ENCODE data around the gene ATOSA.

ATOSA gene, protein sequence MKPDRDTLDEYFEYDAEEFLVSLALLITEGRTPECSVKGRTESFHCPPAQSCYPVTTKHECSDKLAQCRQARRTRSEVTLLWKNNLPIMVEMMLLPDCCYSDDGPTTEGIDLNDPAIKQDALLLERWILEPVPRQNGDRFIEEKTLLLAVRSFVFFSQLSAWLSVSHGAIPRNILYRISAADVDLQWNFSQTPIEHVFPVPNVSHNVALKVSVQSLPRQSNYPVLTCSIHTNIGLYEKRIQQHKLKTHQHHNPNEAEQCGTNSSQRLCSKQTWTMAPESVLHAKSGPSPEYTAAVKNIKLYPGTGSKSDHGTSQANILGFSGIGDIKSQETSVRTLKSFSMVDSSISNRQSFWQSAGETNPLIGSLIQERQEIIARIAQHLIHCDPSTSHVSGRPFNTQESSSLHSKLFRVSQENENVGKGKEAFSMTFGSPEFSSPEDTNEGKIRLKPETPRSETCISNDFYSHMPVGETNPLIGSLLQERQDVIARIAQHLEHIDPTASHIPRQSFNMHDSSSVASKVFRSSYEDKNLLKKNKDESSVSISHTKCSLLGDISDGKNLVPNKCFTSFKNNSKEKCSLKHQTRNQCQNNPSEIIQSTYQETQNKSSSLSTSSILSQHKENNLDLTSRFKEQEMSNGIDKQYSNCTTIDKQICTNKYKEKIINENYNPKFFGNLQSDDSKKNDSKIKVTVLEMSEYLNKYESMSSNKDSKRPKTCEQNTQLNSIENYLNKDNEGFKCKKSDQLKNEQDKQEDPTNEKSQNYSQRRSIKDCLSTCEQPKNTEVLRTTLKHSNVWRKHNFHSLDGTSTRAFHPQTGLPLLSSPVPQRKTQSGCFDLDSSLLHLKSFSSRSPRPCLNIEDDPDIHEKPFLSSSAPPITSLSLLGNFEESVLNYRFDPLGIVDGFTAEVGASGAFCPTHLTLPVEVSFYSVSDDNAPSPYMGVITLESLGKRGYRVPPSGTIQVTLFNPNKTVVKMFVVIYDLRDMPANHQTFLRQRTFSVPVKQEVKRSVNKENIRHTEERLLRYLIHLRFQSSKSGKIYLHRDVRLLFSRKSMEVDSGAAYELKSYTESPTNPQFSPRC

DNA sequence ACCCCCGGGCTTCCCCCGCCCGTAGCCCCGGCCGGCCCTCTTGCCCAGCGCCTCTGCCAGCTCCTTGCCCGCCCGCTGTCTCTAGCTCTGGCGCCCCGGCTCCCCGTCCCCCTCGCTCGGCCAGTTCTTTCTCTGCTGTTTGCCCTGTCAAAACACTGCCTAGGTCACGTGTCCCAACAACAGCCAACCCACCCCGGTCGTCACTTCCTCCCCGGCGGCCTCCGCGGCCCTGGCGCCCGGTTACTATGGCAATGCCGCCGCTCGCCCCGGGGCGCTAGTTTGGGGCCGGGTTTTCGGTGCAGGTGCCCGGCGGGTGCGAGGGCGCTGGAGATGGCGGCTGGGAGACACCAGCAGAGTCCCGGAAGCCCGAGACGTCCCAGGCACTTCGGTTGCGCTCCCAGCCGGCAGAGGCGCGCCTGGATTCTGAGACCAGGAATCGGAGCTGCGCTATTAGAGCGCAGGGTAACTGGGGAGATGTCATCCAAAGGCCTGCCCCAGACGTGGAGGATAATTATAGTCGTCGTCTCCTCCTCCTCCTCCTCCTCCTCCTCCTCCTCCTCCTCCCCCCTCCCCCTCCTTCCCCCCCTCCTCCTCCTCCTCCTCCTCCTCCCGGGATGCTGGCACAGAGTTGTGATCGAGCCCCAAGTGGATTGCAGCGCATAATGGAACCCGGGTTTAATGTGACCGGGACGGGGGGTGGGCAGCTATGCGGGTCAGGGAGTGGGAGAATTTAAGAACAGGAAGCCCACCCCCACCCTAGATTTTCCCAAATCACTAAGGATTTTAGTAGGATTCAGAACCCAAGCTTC, at the start of gene ATOSA:
Gene ATOSA, minus strand, starts transcription at position 157 of the 809 bp plus-strand sequence. CDS start 1,367 bp downstream, outside the sequence.
- DNase-seq (ENCODE audit: low spot score), result peak; percentile 96

DNA sequence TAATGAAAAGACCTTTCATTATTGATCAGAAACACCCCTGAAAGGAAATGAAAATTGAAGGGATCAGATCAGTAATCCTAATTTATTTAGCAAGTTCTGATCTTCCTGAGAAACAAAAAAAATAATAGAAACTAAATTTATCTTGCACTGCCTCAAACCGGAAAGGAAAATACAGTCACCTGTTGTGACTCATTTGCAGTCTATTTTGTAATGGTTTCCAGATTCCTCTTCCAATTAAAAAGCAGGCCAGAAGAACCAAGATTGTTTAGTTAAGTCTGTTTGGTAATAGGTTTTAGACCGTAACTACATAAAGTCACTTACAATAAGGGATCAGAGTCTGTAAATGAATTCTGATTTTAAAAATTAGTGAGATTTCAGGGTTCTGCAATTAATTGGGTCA, 49.7 kb upstream of the ATOSA start:
- no peak for DNase-seq (ENCODE audit: low spot score)

DNA sequence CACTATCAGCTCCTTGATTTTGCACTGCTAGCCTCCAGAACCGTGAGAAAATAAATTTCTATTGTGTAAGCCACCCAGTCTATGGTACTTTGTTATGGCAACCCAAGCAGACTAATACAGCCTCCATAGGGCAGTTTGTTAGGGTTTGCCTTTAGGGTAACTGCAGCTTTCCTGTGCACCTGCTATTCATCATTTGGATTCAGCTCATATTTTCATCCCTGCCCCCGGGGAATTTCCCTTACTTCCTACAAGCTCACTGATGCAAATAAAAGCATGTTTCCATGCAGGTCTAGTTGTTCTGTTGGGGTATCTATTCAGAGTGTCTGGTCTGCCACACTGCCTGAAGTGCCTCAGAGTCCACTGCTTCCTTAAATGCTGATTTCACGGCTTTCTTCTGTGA, 48.6 kb upstream of the ATOSA start:
- DNase-seq (ENCODE audit: low spot score), result peak; percentile 37

DNA sequence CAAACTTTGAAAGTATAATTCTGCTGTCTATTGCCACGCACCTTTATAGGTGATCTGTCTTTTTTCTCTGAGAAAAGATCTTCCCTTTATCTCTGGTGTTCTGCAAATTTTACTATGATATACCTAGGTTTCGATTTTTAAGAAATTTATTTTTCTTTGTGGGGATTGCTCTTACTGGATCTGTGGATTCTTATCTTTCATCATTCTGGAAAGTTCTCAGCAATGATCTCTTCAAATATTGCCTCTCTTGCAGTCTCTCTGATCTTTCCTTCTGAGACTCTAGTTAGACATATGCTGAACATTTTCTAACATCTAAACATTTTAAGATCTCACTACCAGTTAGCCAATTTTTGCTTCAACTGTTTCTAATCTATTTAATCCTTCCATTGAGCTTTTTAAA, 47.0 kb upstream of the ATOSA start:
- no peak for DNase-seq (ENCODE audit: low spot score)

DNA sequence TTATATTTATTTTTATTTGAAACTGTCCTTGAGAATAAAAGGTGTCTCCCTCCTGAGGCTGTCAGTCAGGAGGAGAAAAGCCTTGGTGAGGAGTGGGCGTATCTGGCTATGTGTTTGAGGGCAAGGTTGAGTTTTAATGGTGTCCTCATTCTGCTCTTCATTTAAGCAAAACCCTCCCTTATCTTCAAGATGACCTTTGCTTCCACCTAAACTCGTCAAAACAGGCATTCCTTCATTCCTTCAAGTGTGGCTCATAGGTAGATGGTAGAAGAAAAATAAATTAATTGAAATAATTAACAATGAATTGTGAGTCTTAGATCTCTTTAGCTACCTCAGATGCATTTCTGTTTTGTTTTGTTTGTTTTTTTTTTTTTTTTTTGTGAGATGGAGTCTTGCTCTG, 39.4 kb upstream of the ATOSA start:
- DNase-seq (ENCODE audit: low spot score), result no peak

DNA sequence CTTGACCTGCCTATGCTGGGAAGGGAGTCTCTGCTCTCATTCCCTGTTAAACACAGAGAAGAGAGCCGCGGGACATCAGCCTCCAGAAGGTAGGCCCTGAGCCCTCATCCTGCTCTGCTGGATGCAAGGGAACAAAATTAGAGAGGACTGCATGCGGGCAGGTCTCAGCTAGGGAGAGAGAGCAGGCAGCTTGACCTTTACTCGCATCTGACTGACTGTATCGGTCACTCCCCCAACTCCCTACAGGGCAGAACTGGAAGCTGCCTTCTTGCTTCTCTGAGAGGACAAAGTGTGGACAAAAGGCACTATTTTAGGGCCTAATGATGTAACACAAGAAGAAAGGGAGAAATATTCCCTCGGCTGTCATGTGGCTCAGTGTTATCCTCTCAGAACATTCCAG, 38.7 kb upstream of the ATOSA start:
- no peak for DNase-seq (ENCODE audit: low spot score)

DNA sequence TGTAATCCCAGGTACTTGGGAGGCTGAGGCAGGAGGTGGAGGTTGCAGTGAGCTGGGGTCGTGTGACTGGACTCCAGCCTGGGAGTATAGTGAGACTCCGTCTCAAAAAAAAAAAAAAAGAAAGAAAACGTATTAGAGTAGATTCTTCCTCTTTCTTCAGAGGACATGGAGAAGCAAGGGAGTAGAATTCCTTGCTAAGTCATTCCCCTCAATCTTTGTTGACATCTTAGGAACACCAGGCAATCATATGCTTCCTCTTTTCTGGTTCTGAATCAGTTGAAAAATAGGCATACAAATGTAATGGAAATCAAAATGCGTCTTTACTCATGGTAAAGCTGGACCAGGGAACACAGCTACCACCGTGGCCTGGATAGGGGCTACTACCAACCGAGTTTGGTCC, 38.3 kb upstream of the ATOSA start:
- no peak for DNase-seq (ENCODE audit: low spot score)

DNA sequence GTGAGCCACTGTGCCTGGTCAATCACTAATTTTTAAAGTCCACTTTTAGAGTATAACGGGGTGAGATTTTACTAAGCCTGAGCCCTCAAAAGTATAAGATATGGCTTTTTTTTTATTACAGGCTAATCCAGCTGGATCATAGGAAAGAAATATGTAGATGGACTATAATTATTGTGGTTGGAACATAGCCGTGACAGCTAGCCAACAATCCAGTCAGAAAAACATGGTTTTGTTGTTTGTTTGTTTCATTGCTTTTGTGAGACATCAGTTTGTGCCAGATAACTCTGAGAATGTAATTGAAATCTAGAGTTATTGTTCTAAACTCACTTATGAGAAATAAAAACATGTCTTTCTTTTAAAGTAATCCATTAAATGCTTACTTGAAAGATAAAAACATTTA, 37.3 kb upstream of the ATOSA start:
- DNase-seq (ENCODE audit: low spot score), result no peak

DNA sequence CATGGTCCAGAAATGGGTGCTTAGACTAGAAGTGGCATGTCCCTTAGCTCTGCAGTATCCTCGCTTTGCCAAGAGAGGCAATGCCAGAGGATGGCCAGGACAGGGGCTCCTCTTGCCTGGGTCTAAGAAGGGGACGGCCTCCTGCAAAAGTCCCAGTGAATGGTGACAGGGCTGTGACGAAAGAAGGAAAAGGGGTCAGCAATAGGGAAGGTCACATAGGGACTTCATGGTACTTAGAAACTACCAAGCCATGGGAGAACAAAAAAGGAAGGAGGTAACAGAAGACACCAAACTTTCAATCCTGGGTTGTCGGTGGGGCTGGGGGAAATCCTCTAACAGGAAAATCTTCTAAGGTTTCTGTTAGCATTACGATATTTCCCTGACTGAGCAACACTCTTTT, 36.2 kb upstream of the ATOSA start:
- DNase-seq (ENCODE audit: low spot score), result no peak

DNA sequence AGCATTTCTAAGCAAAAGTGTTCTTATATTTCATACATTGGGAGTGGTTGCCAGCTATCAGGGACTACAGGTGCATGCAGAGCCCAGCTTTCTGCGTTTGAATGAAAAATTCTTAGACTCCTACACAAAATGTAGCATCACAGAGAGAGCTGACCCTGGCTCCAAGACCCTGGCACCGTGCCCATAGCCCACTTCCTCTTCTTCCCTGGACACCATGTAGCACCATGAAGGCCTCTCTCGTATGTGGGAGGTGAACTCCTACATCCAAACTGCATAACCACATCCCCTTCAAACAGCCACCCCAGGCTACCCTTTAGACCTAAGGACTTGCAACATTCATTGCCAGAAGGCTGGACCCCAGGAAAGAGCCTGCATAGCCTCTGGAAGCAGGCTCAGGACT, 35.8 kb upstream of the ATOSA start:
- no peak for DNase-seq (ENCODE audit: low spot score)

DNA sequence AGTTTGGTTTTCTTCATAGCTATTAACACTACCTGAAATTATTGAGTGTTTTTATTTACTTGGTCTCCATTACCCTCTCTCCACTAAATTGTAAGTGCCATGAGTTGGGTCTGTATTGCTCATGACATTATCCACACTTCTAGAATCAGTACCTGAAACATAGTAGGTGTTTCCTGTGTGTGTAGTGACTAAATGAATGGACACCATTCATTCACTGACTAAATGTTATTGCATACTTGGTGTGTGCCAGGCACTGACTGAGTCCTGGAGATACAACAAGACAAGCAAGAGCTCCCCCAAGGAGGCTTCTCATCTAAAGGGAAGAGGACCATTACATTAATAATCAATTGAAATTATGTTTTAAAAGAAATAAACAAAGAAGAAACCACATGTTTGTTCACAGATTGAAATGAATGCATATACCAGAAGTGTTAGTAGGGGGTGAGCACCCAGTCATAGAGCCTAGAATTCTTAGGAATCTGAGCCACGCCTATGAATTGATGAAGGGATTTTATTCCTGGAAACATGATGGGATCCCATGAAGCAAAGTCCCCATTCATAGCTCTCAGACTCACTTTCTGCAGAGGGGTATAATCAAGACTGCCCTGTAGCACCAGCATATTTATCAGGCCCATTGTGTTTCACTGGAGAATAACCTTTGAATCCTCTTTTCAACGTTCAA, 31.7 kb upstream of the ATOSA start:
- DNase-seq (ENCODE audit: low spot score), result no peak

DNA sequence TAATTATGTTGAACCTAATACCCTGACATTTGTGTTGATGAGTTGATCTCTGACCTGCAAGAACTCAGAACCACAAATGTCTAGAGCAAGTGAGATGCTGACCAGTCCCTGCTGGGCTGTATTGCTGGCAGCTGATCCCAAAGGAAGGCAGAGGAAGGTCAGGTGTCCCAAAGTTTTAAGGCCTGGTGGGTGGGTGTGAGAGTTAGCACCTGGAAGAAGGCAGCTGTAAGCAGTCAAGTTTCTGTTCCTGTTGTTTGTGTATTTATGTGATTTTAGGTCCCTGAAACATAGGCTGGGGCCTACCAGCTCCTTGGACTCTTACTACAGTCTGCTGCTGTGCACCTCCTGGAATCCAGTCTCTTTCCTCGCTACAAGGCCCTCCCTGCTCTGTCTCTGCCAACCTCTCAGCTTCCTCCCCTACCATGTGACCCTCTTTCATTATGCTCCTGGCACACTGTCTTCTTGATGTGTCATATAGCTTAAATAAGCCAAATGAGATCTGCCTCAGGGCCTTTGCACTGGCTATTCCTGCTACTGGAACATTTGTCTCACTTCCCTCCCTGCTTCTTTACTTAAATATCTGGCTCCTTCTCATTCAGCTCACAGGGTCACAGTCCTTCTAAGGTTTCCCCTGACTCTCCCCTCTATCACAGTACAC, 31.0 kb upstream of the ATOSA start:
- DNase-seq (ENCODE audit: low spot score), result peak; percentile 50

DNA sequence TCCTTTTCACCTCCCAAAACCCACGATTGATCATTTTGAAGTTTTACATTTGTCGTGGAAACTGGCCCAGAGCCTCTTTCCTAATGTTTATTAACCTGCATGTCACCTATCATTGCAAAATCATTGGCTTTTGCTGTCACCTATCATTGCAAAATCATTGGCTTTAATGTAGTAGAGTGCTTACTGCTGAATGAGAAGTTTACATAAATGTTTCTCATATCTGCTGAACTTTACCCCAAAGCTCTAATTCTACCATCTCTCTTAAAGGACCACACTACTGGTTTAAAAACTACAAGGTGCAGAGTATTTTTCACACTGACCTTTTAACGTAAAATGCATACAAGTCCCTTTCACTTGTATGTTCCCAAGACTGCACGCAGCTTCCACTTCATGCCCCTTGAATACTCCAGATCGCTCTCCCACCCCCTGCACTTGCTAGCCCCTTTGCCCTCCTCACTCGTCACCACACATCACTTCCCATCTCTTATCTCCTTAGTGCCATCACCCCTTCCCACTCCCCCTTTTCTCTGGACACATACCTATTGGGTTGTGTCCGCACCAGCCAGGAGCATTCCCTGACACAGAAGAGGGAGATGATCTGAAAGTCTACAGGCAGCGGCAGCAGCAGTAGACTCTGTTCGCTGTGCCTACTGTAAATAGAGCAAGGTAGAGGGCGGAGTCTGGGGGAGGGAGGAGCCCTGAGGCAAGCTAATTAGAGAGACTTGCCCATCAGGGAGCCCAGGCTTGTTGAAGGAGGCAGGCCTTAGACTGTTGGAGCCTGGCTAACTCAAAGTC, 30.2 kb upstream of the ATOSA start:
- peak; percentile 87 for DNase-seq (ENCODE audit: low spot score)

DNA sequence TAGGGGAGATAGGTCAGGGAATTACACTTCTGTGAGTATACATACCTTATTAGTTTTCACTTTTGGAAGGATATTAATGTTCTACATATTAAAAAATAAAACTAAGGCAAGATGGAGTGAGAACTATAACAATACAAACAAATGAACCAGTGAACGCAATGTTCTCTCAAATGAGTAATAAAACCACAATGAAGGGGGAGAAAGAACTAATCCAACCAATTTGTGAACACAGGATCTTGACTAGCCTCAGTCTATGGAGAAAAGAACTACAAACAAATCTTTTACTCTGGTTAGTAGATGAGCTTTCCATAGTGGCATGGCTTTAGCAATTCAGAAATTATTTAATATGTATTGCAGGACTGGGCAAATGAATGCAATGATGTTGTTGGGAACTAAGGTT, 26.9 kb upstream of the ATOSA start:
- DNase-seq (ENCODE audit: low spot score), result no peak

DNA sequence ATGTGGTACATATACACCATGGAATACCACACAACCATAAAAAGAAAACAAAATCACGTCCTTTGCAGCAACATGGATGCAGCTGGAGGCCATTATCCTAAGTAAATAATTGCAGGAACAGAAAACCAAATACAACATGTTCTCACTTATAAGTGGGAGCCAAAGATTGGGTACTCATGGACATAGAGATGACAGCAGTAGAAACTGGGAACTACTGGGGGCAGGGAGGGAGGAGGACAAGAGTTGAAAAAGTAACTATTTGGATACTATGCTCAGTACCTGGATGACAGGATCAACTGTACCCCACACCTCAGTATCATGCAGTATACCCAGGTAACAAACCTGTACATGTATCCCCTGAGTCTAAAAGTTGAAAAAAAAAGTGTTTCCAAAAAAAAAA, 23.2 kb upstream of the ATOSA start:
- DNase-seq (ENCODE audit: low spot score), result no peak

DNA sequence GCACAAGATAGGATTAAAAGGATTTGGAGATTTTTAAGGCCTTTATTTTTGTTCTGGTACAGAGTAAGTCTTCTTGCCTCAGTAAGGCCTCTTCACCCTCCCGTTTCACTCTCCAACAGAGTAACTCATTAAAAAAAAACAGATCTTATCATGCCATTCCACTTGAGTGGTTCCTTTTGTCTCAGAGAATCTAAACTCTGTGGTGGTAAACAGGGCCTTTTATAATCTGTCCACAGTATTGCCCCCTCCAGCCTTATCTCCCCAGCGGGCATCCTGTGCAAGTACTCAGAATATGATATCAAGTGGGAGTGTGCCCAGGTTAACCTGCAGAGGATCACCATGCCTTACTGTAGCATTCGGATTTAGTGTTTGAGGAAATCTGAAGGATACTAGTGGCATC, 20.3 kb upstream of the ATOSA start:
- DNase-seq (ENCODE audit: low spot score), result no peak

DNA sequence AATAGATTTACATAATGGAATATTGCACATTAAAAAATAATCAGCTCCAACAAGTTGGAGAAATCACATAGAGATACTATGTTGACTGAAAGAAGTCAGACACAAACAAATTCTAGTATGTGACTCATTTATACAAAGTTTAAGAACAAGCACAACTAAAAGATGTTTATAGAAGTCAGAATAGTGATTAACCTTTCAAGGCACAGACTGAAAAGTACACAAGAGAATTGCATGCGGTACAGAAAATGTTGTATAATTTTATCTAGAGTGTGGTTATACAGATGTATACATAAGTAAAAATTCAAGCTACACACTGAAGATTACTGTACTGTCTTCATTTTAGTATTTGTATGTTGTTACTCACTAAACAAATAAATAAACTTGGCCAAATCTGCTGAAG, 19.3 kb upstream of the ATOSA start:
- no peak for DNase-seq (ENCODE audit: low spot score)

DNA sequence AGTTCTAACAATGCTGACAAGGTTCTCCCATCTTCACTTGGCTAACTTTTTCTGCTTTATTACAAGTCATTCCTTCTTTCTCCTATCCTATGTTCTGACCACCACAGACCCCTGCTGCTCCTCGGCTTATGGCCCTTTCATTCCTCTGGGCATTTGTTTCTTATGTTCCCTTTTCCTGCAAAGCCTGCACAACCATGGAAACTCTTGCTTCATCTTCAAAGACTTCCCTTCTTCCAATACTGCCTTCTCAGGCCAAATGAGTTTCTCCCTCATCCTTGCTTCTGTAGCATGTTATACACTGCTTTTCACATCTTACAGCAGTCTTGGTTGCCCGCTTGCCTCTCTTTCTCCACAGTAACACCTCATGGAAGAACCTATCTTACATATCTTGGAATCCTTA, 17.9 kb upstream of the ATOSA start:
- DNase-seq (ENCODE audit: low spot score), result no peak

DNA sequence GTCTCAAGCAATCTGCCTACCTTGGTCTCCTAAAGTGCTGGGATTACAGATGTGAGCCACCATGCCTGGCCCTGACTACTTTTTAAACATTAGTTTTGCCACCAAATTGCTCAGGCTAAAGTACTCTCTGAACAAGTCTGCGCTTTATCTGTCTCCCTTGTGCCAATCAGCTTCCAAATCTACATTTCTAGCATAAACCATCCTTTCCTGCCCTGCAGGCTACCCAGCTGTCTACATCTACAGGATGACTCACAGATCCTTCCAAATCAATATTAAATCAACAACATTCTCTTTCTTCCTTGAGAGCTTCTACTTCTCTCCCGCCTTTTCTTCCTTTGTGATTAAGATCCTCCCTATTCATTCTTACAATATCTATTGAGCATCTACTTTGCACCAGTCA, 16.0 kb upstream of the ATOSA start:
- no peak for DNase-seq (ENCODE audit: low spot score)

DNA sequence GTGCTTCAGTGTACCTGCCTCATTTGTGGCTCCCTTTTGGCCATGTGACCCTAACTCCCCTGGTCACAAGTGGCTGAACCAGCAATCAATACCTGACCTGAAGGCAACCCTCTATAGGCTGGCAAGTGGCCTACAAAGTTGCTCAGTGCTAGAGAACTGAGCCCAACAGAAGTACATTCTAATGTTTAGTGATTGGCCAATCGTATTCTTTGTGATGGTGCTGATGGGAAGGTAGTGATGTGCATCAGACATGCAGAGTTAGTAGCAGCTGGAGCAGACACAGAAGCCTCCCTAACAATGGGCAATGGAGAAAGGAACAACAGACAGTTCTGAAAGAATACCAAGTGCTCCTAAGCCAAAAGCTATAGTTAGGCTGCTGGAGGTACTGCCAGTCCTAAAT, 10.4 kb upstream of the ATOSA start:
- no peak for DNase-seq (ENCODE audit: low spot score)

Measured in NAMALWA (cell line).